HepG2 (cell line): Measurements from ENCODE around the gene ZNFX1. TPM values are rescaled to one million over a fixed set of nuclear protein-coding genes. Genes with fewer than 3 reads are reported as not detected.

Experiments
- BCL6 ChIP-seq: IDR thresholded peaks from 2 replicates; pipeline ENCODE4 v1.6.1; 2016; ENCODE audit warnings: missing genetic modification reagents, missing compliant biosample characterization
- GATA4 ChIP-seq: sonication (generic); IDR thresholded peaks from 2 replicates; pipeline ENCODE4 v1.6.1; 2016; ENCODE audit warnings: antibody characterized with exemption, low read depth, borderline replicate concordance
- KAT8 ChIP-seq: IDR thresholded peaks from 2 replicates; pipeline ENCODE4 v1.6.1; 2016; ENCODE audit warnings: missing genetic modification reagents, missing compliant biosample characterization
- NFYB ChIP-seq: sonication (generic); formaldehyde crosslinking; IDR thresholded peaks from 2 replicates; pipeline ENCODE4 v1.4.0; 2020; ENCODE audit warnings: missing genetic modification reagents
- PAF1 ChIP-seq: IDR thresholded peaks from 2 replicates; pipeline ENCODE4 v1.6.1; 2016; ENCODE audit warnings: missing genetic modification reagents, missing compliant biosample characterization
- PHF5A ChIP-seq: IDR thresholded peaks from one replicate; pipeline ENCODE4 v1.6.1; 2018; ENCODE audit warnings: low read depth, missing genetic modification reagents; ENCODE audit not compliant: unreplicated experiment
- PRPF4 ChIP-seq: fragments of 200-400 bp; formaldehyde crosslinking; IDR thresholded peaks from 2 replicates; pipeline ENCODE4 v1.6.1; 2016; ENCODE audit warnings: low read length, low read depth; ENCODE audit not compliant: poor library complexity, severe bottlenecking
- SAFB2 ChIP-seq: sonication (generic); formaldehyde crosslinking; IDR thresholded peaks from 2 replicates; pipeline ENCODE4 v1.5.1; 2020; ENCODE audit warnings: missing genetic modification reagents, low read depth, mild to moderate bottlenecking, borderline replicate concordance
- TBL1XR1 ChIP-seq: fragments of 150-350 bp; IDR thresholded peaks from 2 replicates; pipeline ENCODE4 v1.6.1; 2014; ENCODE audit warnings: borderline replicate concordance, low read length; ENCODE audit not compliant: partially characterized antibody
- ZNF766 ChIP-seq: sonication (generic); formaldehyde crosslinking; IDR thresholded peaks from 2 replicates; pipeline ENCODE4 v1.5.0; 2020; ENCODE audit warnings: missing genetic modification reagents, borderline replicate concordance
- polyA plus RNA-seq, 8 experiments: library from polyadenylated mRNA; depleted of rRNA in 3 of 8; stranded (reverse) in 7 of 8; unstranded in 1 of 8; fragments of >200 nt; fragmentation: Illumina TruSeq in 4 of 8; extraction: Trizol in 4 of 8; gene quantifications; 2 replicates each; pipeline versions ENCODE4 v1.2.1 to v1.2.3, GENCODE V29; 2011 to 2016; ENCODE audit warnings: low read depth in 4 of 8, missing spikeins in 1 of 8, mixed read lengths in 1 of 8; ENCODE audit not compliant: insufficient read depth in 1 of 8
- total RNA-seq, 5 experiments: library from RNA; depleted of rRNA; stranded (reverse); fragments of >200 nt; fragmentation: Illumina TruSeq; extraction: Trizol; gene quantifications; 2 replicates each; pipeline ENCODE4 v1.2.3, GENCODE V29; 2016; ENCODE audit warnings: low read depth in 1 of 5
- TF ChIP-seq, protein P1 (sequence below): sonication (generic); formaldehyde crosslinking; IDR thresholded peaks from 2 replicates; pipeline ENCODE4 v1.5.1; 2020; ENCODE audit warnings: mild to moderate bottlenecking, missing genetic modification reagents, moderate library complexity
- TF ChIP-seq, protein P2 (sequence below): sonication (generic); formaldehyde crosslinking; conservative IDR thresholded peaks from 2 replicates; pipeline ENCODE4 v1.8.0; 2022; ENCODE audit warnings: low read depth, missing genetic modification reagents
- TF ChIP-seq, protein P3 (sequence below): sonication (generic); formaldehyde crosslinking; IDR thresholded peaks from 2 replicates; pipeline ENCODE4 v1.4.0; 2020; ENCODE audit warnings: missing genetic modification reagents, borderline replicate concordance
- TF ChIP-seq, protein P4 (sequence below), 2 experiments: sonication (generic) in 1 of 2; formaldehyde crosslinking in 1 of 2; IDR thresholded peaks; 2 replicates each; pipeline versions ENCODE4 v1.6.1 to v1.9.0; 2014 to 2022; ENCODE audit warnings: antibody characterized with exemption in 1 of 2, borderline replicate concordance in 1 of 2, inconsistent platforms in 1 of 2, low read depth in 1 of 2, missing genetic modification reagents in 1 of 2
- TF ChIP-seq, protein P5 (sequence below): sonication (generic); formaldehyde crosslinking; IDR thresholded peaks from 2 replicates; pipeline ENCODE4 v1.5.0; 2020; ENCODE audit warnings: missing genetic modification reagents

The ZNFX1 gene
- total and polyA plus RNA-seq, 2 of the 13 experiments (the other 11 are each of a cell fraction or from before 2014, with no cell fraction given): 2.9 to 11.1 TPM

DNA sequence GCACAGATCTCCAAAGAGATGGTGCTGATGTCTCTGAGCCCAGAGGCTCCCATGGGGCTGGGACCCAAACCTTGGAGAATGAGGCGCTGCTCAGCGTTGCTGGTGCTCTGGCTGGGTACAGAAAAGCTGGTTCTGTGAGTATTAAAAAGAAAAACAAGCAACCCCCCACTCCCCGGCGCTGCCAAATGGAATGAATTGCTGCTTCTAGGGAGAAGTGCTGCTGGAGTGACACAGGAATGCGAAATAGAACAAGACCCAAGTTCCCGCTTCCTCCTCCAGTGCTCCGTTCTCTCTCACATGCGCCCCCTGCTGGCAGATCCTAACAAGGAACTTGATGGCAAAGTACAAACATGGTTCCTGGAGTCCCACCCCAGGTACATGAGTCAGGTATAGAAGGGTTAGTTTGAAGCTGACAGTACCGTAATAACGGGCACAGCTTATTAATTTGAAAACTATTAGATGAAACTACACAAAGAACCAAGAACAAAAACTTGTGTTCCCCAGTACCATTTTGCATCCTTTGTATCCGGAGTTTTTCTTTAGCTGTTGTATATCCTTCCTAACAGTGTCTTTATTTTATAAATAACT lies 60.8 kb downstream of the ZNFX1 start (continued):
- TF ChIP-seq, protein P1, sequence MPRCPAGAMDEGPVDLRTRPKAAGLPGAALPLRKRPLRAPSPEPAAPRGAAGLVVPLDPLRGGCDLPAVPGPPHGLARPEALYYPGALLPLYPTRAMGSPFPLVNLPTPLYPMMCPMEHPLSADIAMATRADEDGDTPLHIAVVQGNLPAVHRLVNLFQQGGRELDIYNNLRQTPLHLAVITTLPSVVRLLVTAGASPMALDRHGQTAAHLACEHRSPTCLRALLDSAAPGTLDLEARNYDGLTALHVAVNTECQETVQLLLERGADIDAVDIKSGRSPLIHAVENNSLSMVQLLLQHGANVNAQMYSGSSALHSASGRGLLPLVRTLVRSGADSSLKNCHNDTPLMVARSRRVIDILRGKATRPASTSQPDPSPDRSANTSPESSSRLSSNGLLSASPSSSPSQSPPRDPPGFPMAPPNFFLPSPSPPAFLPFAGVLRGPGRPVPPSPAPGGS (CRISPR knock-in tag): no peak
- TF ChIP-seq SAFB2 (CRISPR knock-in tag) (no peak), GATA4 (no peak), ZNF766 (no peak), BCL6 (CRISPR knock-in tag) (peak; percentile 62), TBL1XR1 (no peak), PAF1 (no peak), NFYB (CRISPR knock-in tag) (no peak), KAT8 (CRISPR knock-in tag) (peak; percentile 66), PRPF4 (no peak), PHF5A (peak; percentile 83)
- TF ChIP-seq, protein P2, sequence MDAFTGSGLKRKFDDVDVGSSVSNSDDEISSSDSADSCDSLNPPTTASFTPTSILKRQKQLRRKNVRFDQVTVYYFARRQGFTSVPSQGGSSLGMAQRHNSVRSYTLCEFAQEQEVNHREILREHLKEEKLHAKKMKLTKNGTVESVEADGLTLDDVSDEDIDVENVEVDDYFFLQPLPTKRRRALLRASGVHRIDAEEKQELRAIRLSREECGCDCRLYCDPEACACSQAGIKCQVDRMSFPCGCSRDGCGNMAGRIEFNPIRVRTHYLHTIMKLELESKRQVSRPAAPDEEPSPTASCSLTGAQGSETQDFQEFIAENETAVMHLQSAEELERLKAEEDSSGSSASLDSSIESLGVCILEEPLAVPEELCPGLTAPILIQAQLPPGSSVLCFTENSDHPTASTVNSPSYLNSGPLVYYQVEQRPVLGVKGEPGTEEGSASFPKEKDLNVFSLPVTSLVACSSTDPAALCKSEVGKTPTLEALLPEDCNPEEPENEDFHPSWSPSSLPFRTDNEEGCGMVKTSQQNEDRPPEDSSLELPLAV: no peak
- TF ChIP-seq, protein P3, sequence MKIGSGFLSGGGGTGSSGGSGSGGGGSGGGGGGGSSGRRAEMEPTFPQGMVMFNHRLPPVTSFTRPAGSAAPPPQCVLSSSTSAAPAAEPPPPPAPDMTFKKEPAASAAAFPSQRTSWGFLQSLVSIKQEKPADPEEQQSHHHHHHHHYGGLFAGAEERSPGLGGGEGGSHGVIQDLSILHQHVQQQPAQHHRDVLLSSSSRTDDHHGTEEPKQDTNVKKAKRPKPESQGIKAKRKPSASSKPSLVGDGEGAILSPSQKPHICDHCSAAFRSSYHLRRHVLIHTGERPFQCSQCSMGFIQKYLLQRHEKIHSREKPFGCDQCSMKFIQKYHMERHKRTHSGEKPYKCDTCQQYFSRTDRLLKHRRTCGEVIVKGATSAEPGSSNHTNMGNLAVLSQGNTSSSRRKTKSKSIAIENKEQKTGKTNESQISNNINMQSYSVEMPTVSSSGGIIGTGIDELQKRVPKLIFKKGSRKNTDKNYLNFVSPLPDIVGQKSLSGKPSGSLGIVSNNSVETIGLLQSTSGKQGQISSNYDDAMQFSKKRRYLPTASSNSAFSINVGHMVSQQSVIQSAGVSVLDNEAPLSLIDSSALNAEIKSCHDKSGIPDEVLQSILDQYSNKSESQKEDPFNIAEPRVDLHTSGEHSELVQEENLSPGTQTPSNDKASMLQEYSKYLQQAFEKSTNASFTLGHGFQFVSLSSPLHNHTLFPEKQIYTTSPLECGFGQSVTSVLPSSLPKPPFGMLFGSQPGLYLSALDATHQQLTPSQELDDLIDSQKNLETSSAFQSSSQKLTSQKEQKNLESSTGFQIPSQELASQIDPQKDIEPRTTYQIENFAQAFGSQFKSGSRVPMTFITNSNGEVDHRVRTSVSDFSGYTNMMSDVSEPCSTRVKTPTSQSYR (CRISPR knock-in tag): no peak
- TF ChIP-seq, protein P4, sequence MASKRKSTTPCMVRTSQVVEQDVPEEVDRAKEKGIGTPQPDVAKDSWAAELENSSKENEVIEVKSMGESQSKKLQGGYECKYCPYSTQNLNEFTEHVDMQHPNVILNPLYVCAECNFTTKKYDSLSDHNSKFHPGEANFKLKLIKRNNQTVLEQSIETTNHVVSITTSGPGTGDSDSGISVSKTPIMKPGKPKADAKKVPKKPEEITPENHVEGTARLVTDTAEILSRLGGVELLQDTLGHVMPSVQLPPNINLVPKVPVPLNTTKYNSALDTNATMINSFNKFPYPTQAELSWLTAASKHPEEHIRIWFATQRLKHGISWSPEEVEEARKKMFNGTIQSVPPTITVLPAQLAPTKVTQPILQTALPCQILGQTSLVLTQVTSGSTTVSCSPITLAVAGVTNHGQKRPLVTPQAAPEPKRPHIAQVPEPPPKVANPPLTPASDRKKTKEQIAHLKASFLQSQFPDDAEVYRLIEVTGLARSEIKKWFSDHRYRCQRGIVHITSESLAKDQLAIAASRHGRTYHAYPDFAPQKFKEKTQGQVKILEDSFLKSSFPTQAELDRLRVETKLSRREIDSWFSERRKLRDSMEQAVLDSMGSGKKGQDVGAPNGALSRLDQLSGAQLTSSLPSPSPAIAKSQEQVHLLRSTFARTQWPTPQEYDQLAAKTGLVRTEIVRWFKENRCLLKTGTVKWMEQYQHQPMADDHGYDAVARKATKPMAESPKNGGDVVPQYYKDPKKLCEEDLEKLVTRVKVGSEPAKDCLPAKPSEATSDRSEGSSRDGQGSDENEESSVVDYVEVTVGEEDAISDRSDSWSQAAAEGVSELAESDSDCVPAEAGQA (IDR thresholded peaks at IDR 0.05; ENCODE audit: low read depth): no peak
- TF ChIP-seq, protein P4 (CRISPR knock-in tag; IDR thresholded peaks at IDR 0.05; ENCODE audit: borderline replicate concordance): no peak
- TF ChIP-seq, protein P5, sequence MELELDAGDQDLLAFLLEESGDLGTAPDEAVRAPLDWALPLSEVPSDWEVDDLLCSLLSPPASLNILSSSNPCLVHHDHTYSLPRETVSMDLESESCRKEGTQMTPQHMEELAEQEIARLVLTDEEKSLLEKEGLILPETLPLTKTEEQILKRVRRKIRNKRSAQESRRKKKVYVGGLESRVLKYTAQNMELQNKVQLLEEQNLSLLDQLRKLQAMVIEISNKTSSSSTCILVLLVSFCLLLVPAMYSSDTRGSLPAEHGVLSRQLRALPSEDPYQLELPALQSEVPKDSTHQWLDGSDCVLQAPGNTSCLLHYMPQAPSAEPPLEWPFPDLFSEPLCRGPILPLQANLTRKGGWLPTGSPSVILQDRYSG (CRISPR knock-in tag): no peak
